Fibroblast of mammary gland (primary cell): ENCODE measurements around the gene SIVA1.
A peak's percentile ranks its signal among the peaks of the same experiment; 100 is the strongest.

Source experiments
- DNase-seq: peaks from one replicate; pipeline ENCODE4 v3.0.0-alpha.2; 2010; ENCODE audit warnings: low read depth
- H3K4me3 ChIP-seq: 2 replicates; pipeline ENCODE4 v1.5.1; 2011; ENCODE audit warnings: low read depth, mild to moderate bottlenecking, low read length, moderate library complexity; ENCODE audit not compliant: control insufficient read depth
- TF ChIP-seq, protein P1 (sequence below): conservative IDR thresholded peaks from 2 replicates; pipeline ENCODE4 v1.5.1; 2011; ENCODE audit warnings: low read depth, low read length, inconsistent platforms; ENCODE audit not compliant: control insufficient read depth, insufficient read depth

The SIVA1 gene

GRCh38 chr14:104754213-104754851, 1.4 kb downstream of the SIVA1 start:
- peak overlapping the region; percentile 81 for H3K4me3 ChIP-seq
- DNase-seq, result no peak
- TF ChIP-seq, protein P1, sequence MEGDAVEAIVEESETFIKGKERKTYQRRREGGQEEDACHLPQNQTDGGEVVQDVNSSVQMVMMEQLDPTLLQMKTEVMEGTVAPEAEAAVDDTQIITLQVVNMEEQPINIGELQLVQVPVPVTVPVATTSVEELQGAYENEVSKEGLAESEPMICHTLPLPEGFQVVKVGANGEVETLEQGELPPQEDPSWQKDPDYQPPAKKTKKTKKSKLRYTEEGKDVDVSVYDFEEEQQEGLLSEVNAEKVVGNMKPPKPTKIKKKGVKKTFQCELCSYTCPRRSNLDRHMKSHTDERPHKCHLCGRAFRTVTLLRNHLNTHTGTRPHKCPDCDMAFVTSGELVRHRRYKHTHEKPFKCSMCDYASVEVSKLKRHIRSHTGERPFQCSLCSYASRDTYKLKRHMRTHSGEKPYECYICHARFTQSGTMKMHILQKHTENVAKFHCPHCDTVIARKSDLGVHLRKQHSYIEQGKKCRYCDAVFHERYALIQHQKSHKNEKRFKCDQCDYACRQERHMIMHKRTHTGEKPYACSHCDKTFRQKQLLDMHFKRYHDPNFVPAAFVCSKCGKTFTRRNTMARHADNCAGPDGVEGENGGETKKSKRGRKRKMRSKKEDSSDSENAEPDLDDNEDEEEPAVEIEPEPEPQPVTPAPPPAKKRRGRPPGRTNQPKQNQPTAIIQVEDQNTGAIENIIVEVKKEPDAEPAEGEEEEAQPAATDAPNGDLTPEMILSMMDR, result no peak

DNA sequence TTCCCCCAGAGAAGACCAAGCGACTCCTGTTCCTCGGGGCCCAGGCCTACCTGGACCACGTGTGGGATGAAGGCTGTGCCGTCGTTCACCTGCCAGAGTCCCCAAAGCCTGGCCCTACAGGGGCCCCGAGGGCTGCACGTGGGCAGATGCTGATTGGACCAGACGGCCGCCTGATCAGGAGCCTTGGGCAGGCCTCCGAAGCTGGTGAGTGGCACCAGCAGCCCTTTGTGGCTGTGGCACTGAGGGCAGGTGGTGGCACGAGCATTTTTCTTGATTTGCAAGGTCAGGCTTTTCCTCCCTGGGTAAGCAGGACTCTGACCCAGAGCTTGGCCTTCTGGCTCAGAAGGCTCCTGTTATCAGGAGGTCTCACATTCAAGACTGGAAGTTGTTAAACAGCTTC, 2.7 kb downstream of the SIVA1 start:
- TF ChIP-seq, protein P1, result no peak
- DNase-seq, result no peak
- no peak overlapping the region for H3K4me3 ChIP-seq

GRCh38 chr14:104756477-104757237, 3.7 kb downstream of the SIVA1 start:
- DNase-seq, result no peak
- no peak overlapping the region for H3K4me3 ChIP-seq
- TF ChIP-seq, protein P1, result no peak

DNA sequence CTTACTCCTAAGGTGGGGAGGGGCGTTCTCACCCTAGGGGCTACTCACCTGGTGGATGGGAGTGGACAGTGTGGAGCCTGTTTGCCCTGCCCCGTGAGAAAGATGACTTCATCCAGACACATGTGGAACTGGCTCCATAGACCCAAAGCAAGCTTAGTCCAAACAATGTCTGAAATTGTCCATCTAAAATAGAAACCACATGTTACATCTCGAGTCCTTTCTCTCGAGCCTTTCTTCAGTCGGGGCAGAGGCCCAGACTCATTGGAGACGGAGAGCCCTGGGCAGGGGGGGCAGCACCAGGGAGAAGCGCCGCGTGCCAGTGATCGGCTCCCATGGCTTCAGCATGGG, 4.3 kb downstream of the SIVA1 start:
- TF ChIP-seq, protein P1, result no peak

DNA sequence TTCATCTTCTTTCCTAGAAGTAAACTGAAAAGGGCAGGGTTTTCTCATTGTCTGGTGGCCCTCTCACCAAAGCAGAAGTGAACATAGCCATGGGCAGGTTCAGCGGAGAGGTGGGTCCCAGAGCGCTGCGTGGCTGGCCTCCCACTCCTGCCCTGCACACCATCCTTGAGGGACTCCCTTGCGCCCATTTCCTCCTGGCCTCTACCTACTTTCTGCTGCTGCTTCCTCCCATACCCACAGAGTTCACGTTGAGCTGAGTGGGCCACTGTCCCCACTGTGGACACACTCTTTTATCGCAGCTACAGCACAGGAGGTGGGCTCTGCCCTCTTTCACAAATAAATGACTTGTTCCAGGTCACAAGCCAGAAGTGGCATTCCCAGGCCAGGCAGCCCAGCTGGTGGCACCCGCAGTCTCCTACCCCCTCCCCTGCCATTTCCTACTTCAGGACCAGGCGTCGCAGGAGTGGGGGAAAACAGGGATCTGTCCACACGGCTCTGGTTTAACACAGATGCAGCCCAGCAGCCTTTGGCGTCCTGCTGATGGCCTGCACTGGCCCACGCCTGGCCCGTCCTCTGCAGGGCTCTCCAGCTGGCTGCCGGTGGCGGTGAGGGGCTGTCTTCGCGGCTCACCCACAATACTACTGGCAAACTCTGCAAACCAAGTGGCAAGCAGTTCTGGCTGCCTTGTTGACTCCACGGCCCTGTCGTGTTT, 4.9 kb downstream of the SIVA1 start:
- H3K4me3 ChIP-seq, result no peak overlapping the region
- DNase-seq, result no peak
- TF ChIP-seq, protein P1, result no peak

More for the DNA sequence above, 4.3 kb downstream of the SIVA1 start:
- DNase-seq, result no peak
- no peak overlapping the region for H3K4me3 ChIP-seq

DNA sequence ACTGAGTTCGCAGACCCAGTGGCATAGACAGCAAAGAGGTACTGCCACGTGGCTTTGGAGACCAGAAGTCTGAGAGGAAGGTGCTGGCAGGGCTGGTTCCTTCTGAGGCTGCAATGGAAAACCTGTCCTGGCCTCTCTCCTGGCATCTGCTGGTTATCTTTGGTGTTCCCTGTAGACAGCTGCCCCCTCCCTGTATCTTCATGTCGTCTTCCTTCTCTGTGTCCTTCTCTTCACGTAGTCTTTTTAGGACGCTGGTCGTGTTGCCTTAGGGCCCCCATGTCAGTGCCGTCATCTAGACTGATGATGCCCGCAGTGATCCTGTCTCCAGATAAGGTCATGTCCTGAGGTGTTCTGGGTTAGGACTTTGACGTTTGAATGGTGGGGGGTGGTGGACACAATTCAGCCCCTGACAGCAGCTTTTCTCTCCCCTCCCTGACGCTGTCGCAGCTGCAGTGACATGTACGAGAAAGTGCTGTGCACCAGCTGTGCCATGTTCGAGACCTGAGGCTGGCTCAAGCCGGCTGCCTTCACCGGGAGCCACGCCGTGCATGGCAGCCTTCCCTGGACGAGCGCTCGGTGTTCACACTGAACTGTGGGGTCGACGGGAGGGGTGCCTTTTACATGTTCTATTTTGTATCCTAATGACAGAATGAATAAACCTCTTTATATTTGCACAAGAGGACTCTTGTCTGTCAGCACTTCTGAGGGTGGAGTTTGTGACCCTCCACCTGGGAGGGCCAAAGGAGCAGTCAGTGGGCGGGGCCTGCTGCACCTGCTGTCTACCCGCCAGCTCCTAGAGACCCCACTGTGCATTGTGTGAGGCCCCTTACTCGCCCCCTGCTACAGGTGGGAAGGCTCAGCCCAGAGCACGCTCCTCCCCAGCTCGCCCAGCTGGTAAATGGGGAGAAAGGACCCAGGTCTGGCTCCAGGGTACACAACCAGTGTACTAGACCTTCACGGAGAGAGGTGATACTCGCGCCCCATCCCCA, 6.3 kb downstream of the SIVA1 start:
- no peak for DNase-seq
- H3K4me3 ChIP-seq, result no peak overlapping the region
- TF ChIP-seq, protein P1, result no peak
